Inflammatory macrophage (primary cell): Measurements from ENCODE around the gene LEMD3.

Source experiments
- DNase-seq, 2 donors: peaks; one replicate each; pipeline ENCODE4 v3.0.0-alpha.2; 2020 to 2022

LEMD3 gene

DNA sequence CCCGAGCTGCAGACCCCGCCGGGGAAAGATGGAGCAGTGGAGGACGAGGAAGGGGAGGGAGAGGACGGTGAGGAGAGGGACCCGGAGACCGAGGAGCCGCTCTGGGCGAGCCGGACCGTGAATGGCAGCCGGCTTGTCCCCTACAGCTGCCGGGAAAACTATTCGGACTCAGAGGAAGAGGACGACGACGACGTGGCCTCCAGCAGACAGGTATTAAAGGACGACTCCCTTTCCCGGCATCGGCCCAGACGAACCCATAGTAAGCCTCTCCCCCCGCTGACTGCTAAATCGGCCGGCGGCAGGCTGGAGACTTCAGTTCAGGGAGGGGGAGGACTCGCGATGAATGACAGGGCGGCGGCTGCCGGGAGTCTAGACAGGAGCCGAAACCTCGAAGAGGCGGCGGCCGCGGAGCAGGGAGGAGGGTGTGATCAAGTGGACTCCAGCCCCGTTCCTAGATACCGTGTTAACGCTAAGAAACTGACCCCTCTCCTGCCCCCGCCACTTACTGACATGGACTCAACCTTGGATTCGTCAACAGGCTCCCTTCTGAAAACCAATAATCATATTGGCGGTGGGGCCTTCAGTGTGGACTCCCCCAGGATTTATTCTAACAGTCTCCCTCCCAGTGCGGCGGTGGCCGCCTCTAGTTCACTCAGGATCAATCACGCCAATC lies 962 bp downstream of the LEMD3 start:
- peak; percentile 39 to 58 for DNase-seq

DNA sequence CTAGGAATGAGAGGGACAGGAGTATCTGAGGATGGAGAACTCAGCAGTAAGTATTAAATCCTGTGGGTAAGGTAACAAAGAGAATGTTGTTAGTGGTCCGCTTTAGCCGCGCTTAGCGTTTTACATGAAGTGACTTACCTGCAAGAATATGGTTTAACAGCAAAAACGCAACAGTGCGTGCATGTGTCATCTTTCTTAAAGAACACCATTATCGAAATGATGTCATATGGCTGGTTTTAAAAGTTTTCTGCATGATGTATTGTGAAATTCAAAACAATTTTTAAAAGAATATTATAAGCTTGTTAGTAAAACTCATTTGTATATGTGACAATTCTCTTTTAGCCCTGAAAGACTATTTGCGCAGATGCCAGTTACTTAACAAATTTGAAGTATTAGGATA lies 1.7 kb downstream of the LEMD3 start:
- DNase-seq, result no peak

DNA sequence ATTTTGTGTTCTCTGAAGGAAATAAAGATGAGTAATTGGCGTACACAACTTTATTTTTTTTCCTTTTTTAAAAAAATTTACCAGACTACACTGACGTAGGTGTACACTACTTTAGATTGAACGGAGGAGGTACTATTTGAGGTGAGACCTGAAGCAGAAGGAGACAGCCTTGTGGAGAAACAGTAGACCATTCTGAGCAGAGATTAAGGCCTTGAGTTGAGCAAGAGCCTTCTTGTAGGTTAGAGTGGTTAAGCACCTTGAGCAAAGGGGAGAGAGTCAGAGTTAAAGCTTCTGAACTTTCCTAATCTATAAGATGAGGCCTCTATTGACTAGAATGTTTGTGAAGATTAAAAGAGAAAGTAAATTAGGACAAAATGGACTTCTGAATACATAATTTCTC lies 2.5 kb downstream of the LEMD3 start:
- DNase-seq, result no peak

DNA sequence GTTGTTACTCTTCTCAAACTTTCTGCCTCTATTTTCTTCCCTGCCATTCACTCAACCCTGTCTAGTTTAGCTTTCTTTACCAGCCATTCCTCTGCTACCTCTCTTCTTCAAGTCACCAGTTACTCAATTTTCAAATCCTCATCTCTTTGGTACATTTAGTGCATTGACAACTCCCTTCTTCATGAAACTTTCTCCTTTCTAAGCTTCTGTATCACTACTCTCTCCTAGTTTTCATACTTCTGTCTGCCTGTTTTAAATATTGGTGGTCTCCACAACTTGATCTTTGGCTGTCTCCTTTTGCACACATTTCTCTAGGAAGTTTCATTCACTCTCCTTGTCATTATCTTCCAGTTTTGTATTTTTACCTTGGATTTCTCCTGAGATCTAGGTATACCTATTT lies 6.0 kb downstream of the LEMD3 start:
- no peak for DNase-seq

DNA sequence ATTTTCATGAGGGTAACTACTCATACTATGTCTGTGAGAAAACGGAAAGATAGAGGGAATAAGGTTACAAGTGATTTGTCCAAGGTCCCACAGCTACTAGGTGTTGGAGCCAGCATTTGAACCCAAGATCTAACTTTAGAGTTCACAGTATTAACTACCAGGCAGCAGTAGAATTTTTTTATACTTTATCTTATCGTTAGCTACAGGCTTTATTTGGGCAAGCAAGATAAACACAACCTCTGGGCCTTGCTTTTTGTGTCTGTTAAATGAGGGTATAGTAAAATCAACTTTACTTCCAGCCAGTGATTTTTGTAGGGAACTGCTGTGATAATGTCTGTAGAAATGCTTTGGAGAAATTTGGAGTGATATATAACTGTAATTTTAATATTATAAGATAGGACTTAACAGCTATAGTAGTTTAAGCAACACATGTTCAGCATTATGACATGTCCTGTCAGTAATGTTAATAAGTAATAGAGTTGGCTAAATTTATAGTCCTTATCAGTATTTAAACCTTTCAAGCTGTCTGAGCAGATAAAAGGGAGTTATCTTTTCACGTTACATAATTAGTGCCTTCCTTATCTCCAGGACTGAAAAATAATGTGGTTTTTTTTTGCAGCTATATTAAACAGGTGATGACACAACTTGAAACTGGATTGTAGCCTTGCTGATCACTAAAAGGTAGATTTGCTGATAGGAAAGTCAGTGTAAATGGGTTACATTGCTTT lies 12.8 kb downstream of the LEMD3 start:
- DNase-seq, result no peak

DNA sequence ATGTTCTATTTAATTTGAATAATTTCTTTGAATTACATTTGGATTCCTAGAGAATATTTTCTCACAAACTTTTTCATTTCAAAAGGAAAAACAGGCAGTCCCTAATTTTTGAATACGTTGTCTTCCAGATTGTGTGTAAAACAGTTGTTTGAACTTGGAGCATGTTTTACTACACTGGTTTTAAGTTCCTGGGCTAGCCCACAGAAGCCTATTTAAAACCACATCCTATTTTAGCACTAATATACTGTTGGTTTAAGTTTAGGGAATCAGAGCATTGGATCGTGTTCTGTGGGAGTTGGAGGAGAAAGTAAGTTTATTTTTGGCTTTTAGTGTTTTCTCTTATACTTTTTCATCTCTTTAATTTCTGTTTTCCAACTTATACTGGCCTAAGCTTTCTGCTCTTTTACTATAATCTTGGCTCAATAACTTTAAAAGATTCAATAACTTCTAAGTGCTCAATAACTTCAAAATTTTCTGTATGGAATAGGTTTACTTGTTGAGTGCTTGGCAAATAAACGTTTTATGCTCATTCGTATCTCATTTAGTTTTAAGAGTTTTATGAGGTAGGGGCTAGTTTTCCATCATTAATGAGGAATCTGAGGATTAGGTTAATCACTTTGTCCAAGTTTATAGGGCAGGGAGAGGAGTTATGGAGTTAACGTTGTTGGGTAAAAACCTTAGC lies 14.9 kb downstream of the LEMD3 start:
- DNase-seq, result no peak

DNA sequence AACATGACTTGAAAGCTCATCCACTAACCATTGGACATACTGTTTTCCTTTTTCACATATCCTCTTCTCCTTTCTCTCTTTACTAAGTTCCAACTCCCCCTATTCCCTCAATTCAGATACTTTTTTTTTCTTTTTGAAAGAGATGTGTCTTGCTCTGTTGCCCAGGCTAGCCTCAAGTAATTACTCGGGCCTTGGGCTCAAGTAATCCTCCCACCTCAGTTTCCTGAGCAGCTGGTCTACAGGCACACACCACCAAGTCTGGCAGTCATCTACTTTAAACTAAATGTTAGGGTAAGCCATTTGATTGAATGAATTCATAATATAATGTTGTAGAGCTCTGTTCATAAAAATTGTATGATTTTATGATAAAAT lies 15.5 kb downstream of the LEMD3 start:
- DNase-seq, result no peak

DNA sequence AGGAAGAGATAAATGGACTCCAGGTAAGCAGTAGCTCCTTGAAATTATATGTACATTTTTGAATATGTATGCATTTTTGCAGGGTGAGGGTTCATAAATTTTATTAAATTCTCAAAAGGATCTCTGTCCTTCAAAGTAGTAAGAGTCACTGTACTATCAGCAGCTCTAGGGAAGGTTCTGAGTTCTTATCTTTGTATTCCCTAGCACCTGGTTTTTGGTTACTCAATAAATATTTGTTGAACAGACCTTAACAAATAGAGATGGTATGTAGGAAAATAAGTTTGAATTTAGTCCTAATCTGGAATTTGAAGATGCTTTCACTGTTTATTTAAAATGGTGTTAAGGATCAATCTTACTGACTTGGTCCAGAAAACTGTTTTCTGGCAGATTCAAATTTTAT lies 18.3 kb downstream of the LEMD3 start:
- no peak for DNase-seq

DNA sequence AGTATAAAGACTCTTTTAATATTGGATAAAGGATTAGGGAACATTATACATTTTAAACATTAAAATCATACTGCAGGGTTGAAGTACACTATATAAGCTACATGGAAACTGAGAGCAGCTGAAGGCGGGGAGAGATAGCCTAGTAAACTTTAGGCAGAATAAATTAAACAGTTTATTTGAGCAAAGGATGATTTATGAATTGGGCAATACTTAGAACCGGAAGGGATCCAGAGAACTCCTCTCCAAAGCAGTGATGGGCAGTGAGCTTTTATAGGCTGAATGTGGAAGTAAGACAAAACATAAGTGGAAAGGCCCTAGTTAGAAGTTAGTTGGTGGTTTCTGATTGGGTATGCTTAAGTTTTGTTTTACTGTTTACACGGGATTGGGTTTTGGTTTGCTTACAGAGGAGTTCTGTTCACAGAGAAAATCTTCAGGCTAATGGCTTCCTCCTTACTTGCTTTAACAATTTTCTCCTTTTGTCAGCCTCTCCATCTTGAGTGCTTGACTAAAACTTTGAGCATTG lies 18.9 kb downstream of the LEMD3 start:
- DNase-seq, result no peak

DNA sequence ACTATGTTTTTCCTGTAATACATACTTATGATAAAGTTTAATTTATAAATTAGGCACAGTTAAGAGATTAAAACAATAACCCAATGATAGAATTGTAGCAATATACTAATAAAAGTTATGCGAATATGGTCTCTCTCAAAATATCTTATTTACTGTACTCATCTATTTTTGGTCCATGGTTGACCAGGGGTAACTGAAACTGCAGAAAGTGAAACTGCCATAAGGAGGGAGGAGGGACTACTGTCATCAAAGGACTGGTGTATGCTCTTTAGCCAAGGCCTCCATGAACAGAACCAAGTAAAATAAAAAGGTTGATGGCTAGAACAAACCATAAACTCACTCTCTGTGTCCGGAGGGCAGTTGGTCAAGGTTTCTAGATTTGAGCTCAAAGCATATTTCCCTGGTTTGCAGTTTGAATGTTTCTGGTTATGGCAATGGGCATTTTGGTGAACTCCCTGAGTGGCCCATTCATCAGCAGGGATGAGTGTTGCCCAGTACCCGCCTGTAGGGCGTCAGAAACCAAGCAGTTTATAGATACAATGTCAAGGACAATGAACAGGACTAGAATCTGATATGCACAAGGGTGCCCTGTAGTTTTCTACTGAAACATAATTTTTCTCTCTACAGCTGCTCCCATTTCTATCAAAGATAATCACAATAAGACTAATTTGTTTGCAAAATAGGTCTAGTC lies 19.8 kb downstream of the LEMD3 start:
- DNase-seq, result no peak

DNA sequence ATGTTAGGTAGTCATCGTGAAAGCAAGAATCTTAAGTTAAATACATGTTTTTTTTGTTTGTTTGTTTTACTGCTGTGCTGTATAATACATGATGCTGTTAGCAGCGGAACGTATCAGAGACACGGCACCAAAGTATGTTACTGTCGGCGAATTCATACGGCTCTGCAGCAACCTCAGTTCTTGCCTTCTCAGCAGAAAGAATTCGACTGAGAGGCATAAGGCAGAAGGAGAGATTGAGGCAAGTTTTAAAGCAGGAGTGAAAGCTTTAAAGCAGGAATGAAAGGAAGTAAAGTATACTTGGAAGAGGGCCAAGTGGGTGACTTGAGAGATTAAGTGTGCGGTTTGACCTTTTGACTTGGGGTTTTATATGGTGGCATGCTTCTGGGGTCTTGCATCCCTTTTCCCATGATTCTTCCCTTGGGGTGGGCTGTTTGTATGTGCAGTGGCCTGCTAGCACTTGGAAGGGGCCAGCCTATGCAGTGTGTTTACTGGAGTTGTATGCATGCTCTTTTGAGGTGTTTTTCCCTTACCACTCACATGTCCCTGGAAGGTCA lies 23.7 kb downstream of the LEMD3 start:
- no peak for DNase-seq

DNA sequence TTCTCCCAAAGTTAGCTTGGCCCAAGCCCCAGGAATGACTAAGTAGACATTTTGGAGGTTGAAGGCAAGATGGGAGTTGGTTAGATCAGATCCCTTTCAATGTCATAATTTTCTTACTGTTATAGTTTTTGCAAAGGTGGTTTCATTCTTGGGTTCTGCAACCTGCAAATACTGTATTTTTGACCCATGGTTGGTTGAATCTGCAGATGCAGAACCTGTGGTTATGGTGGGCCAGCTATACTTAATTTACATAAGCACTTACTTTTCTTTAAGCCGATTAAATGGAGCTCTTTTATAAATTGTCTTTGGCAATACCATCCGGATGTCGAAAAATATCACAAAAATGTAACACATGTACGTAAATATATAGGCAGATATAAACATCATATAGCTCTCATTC lies 25.6 kb downstream of the LEMD3 start:
- no peak for DNase-seq

DNA sequence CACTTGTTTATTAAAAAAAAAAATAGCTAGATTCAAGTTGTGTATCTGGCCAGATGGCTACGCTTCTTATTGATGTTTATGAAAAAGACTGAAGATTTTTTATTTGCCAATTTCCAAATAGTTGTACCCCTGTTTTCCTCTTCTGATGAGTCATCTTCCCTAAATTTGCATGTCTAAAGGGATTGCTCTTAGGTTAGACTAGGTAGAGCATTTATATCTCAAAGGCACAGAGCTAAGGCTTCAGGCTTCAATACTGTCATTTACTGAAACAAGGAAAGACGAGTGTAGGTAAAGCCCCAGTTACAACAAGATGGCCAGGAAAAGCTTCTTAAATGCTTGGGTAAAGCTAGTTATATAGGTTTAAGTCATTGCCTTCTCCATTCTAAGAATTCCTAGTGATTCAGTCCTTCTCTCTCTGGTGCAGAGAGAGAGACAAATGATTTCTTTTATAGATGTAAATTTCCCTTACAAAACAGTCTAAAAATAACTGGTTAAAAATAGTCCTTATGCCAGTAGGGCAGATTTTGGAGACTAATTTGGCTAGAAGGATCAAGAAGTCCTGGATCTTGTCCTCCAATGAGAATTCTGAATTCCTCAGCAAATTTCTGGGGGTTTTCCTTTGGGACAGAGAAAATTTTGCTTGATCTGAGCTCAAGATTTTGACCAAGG lies 26.1 kb downstream of the LEMD3 start:
- DNase-seq, result no peak

DNA sequence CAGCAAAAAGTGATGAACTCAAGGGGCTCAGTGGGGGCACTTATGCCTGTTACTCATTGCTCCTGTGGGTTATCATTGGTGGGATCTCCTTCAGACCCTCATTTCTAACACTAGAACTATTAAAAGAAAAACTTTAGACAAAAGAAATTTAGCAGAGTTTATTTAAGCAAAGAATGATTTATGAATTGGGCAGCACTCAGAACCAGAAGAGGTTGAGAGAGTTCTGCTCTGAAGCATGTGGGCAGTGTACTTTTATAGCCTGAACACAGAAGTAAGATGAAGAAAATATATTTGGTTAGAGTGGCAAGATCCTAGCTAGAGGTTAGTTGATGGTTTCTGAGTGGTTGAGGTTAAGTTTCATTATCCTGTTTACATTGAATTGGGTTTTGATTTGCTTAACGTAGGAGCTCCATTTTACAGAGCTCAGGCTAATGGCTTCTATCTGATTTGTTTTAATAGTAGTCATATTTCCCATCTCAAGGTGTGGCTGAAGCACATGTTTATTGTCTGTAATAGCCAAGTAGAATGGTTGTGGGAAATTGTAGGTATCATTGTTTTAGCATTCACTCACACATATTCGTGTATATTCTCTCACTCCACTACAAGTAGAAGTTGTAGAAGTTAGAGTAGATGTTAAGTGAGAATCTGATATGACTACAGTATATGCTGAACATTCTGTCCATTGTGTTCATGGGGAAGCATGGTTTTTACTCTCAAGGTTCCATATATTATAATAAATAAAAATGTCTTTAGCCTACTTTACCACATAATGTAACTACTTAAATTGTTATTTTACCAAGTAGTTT lies 27.6 kb downstream of the LEMD3 start:
- DNase-seq, result no peak

DNA sequence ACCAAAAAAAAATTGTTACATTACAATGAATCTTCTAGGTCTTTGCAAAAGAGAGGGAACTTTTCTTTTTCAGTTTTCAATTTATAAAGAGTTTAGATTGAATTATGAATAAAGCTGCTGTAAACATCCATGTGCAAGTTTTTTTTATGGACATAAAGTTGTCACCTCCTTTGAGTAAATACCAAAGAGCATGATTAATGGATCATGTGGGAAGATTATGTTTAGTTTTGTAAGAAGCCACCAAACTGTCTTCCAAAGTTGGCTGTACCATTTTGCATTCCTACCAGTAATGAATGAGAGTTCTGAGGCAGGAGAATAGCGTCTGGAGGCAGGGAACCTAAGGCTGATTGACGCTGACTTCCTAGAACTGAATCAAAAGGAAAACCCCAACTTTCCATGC lies 30.2 kb downstream of the LEMD3 start:
- no peak for DNase-seq

DNA sequence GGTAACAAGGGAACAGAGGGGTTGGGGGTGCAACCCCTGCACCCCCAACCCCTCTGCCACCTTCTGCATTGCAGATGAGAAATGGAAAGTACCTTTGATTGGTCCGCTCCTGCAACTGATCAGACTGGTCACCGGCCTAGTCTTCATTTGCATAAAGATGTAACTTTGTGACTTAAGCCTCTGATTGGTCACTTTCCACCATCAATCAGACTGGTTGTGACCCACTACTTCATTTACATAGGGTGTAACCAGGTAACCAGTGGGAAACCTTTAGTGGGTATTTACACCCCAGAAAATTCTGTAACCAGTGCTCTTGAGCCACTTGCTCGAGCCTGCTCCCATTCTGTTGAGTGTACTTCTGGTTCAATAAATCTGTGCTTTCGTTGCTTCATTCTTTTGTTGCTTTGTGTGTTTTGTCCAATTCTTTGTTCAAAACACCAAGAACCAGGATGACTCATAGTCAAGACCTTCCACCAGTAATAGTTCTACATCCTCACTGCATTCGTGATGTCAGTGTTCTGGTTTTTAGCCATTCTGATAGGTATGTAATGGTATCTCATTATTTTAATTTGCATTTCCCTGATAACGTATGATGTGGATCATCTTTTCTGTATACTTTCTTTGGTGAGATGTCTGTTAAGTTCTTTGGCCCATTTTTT lies 30.8 kb downstream of the LEMD3 start:
- no peak for DNase-seq

DNA sequence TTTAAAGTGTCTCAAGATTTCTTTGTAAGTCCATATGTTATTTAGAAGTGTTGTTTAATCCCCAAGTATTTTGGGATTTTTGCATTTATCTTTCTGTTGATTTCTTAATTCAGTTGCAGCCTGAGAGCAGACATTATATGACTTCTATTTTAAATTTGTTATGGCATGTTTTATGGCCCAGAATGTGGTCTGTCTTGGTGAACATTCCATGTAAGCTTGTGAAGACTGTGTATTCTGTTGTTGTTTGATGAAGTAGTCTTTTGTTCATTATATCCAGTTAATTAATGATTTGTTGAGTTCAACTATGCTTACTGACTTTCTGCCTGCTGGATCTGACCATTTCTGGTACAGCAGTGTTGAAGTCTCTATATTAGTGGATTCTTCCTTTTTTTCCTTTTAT lies 34.0 kb downstream of the LEMD3 start:
- no peak for DNase-seq

DNA sequence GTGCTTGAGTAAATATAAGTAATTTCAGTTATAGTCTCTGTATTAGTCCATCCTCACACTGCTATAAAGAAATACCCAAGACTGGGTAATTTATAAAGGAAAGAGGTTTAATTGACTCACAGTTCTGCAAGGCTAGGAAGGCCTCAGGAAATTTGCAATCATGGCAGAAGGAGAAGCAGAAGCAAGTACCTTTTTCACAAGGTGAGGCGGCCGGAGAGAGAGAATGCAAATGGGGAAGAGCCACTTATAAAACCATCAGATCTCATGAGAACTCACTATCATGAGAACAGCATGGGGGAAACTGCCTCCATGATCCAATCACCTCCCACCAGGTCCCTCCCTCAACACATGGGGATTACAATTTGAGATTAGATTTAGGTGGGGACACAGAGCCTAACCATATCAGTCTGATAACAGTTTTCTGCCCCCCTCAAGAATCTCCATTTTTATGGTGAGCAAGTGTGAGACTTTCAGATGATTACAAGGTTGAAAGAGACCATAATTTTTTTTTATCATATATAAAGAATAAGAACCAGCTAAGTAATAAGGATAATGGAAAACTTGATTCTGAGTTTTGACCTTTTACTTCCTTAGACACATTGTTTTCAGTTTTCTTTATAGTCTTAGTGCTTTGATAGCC lies 35.6 kb downstream of the LEMD3 start:
- no peak for DNase-seq

DNA sequence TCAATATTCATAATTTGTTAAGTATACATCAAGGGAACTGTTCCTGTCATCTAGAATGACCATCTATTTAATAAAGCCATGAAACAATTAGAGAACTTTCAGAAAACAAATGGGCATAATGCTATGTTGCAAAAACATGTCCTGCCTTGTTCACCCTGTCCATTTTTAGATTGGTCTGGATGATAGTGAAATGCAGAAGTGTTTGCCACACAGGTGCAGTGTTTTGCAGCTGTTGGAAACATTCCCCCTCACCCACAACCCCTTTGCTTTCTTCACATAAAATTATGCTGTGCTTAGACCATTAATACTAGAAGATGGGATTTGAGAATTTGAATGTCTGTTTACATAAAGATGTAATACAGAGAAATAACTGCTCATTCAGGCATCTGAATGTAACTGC lies 36.5 kb downstream of the LEMD3 start:
- DNase-seq, result no peak

DNA sequence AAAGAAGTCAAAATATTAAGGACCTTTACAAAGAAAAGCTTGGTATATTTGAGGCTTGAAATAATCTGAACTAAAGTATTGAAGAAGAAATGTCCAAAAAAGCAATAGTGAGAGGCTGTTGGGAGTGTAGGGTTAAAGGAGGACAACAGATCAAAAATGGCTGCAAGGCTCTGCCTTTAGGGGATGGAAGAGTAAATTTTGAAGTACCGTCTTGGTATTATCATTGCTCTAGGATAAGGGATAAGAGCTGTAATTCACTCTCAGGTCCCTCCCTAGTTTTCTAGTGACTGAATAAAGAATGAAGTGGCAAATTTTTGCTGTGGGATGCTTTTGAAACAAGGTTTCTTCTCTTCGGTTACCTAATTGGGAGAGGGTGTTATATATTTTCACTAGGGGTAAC lies 38.7 kb downstream of the LEMD3 start:
- no peak for DNase-seq
